ENCODE data around the gene FAM200A. TPM values are rescaled to one million over a fixed set of nuclear protein-coding genes. Genes with fewer than 3 reads are reported as not detected.
A peak's percentile ranks its signal among the peaks of the same experiment; 100 is the strongest.
"Not testable (repeated sequence)": the region's sequence is repeated elsewhere in the genome, so short reads cannot be mapped to it uniquely, and the experiment has no call there.

Gene FAM200A
- total and polyA plus RNA-seq, 2 of the 8 experiments (the other 6 are each of a cell fraction or from before 2014, with no cell fraction given), result 4.3 to 7.5 TPM

GRCh38 chr7:99588868-99589267 lies 37.0 kb upstream of the FAM200A start (continued):
- TF ChIP-seq BCL11A (IDR thresholded peaks at IDR 0.05; ENCODE audit: low read depth in 2 of 2, low read length in 2 of 2), result no peak
- TF ChIP-seq, protein P1, sequence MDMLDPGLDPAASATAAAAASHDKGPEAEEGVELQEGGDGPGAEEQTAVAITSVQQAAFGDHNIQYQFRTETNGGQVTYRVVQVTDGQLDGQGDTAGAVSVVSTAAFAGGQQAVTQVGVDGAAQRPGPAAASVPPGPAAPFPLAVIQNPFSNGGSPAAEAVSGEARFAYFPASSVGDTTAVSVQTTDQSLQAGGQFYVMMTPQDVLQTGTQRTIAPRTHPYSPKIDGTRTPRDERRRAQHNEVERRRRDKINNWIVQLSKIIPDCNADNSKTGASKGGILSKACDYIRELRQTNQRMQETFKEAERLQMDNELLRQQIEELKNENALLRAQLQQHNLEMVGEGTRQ (IDR thresholded peaks at IDR 0.05; ENCODE audit: low read length), result no peak
- TF ChIP-seq SIRT6 (IDR thresholded peaks at IDR 0.05; ENCODE audit: low read length), result no peak
- TF ChIP-seq POLR2AphosphoS5 (IDR thresholded peaks at IDR 0.05; ENCODE audit: low read depth, low read length), result no peak
- no peak for TF ChIP-seq TAF7 (optimal IDR thresholded peaks at IDR 0.05; ENCODE audit: borderline replicate concordance, low read depth, low read length)
- TF ChIP-seq SIN3A (conservative IDR thresholded peaks at IDR 0.05 in 1 of 2, IDR thresholded peaks at IDR 0.05 in 1 of 2; ENCODE audit: low read depth in 1 of 2, low read length in 2 of 2), result no peak
- no peak for TF ChIP-seq CREB1 (IDR thresholded peaks at IDR 0.05)

- not testable (repeated sequence) for H2BK15ac ChIP-seq (ENCODE audit: low read length); H3K23me2 ChIP-seq (ENCODE audit: low read depth, low read length); H3K27me3 ChIP-seq (replicated peaks in 1 of 4; ENCODE audit: control insufficient read depth in 3 of 4, extremely low read depth in 1 of 4, insufficient read depth in 3 of 4, low read length in 3 of 4); H3K36me3 ChIP-seq (ENCODE audit: control insufficient read depth in 2 of 4, insufficient read depth in 4 of 4, low read length in 3 of 4); H3K9me3 ChIP-seq (ENCODE audit: insufficient read depth in 2 of 2, low read depth in 1 of 2, low read length in 1 of 2); H2BK120ac ChIP-seq (replicated peaks; ENCODE audit: low read depth, low read length); H3K23ac ChIP-seq (ENCODE audit: insufficient read length); H3K79me1 ChIP-seq (ENCODE audit: low read depth, low read length); H4K5ac ChIP-seq (ENCODE audit: insufficient read length, low read depth, low read length); H4K20me1 ChIP-seq (replicated peaks in 1 of 2; ENCODE audit: control insufficient read depth in 1 of 2, insufficient read depth in 2 of 2, low read length in 2 of 2); H2BK20ac ChIP-seq (ENCODE audit: low read length); H3K4me1 ChIP-seq (replicated peaks in 1 of 4; ENCODE audit: control insufficient read depth in 3 of 4, insufficient read depth in 4 of 4, low read length in 3 of 4); H4K91ac ChIP-seq (replicated peaks; ENCODE audit: insufficient read length, low read length); H4K8ac ChIP-seq (ENCODE audit: extremely low read depth, insufficient read depth, low read length); DNase-seq (ENCODE audit: low read depth in 1 of 2, low spot score in 2 of 2); H3K79me2 ChIP-seq (ENCODE audit: control insufficient read depth in 1 of 2, insufficient read depth in 2 of 2, low read length in 2 of 2); H3K4ac ChIP-seq (replicated peaks; ENCODE audit: insufficient read length, low read depth, low read length); FAIRE-seq; H3K14ac ChIP-seq (ENCODE audit: insufficient read length); H3K56ac ChIP-seq (replicated peaks; ENCODE audit: insufficient read length, low read depth, low read length)
- peak overlapping the region in 3 of 4 experiments; percentile 25 to 78 (median 52); a peak in 5 of 7 replicates for H3K9ac ChIP-seq (replicated peaks in 1 of 4; ENCODE audit: extremely low read depth in 1 of 4, low read depth in 3 of 4, low read length in 3 of 4)
- H2AK5ac ChIP-seq (ENCODE audit: low read depth, low read length), result 0 out of 2 replicates have a peak overlapping the region, but pooled peaks have one; percentile 60
- H3K4me3 ChIP-seq (ENCODE audit: extremely low read depth in 1 of 4, insufficient read depth in 2 of 4, low read depth in 3 of 4, low read length in 4 of 4), result peak overlapping the region; percentile 55 to 67 (median 60)
- 59% methylated on average over 4 of the region's 4 CpGs; no CpG with 5 or more reads in 1 of the 2 experiments for WGBS, 2 experiments (ENCODE audit: extremely low coverage in 1 of 2, insufficient coverage in 1 of 2, insufficient read length in 1 of 2, insufficient replicate concordance in 2 of 2, low coverage in 1 of 2, low lambda C conversion rate in 2 of 2, missing lambda C conversion rate in 1 of 2)
- ChIA-PET POLR2A (ENCODE audit: partially characterized antibody) (interaction anchor here (0.9 to 6.5 kb wide), 15 partner anchors 14 to 520 kb away, joined by 3 to 56 read pairs (median 3); partner anchors contain the start of genes BUD31, FAM200A, PDAP1 and TMEM225B), CTCF (ENCODE audit: partially characterized antibody) (interaction anchor here (0.6 to 1.8 kb wide), 7 partner anchors 9 to 80 kb away, joined by 3 to 14 read pairs (median 3); no protein-coding TSS in a partner anchor)
- peak overlapping the region; percentile 82 to 96 for H3K4me2 ChIP-seq (ENCODE audit: insufficient read depth in 1 of 2, low read depth in 2 of 2, low read length in 2 of 2)
- H2BK5ac ChIP-seq (ENCODE audit: low read depth, low read length), result 0 out of 2 replicates have a peak overlapping the region, but pooled peaks have one; percentile 2
- H2AFZ ChIP-seq (ENCODE audit: low read length), result peak overlapping the region; percentile 99
- H3K18ac ChIP-seq (ENCODE audit: extremely low read depth, low read length), result peak overlapping the region; percentile 95
- 0 out of 2 replicates have a peak overlapping the region, but pooled peaks have one; percentile 64 for H2BK12ac ChIP-seq (ENCODE audit: low read depth, low read length)
- peak overlapping the region; percentile 20; the same call in 1 of the 2 replicates for H3K27ac ChIP-seq (ENCODE audit: low read depth, low read length)
Measured at GRCh38 chr7:99580778-99581332, 28.9 kb upstream of the FAM200A start.

All from H1 (cell line).